SK-N-SH (cell line): Measurements from ENCODE around the gene NR3C1. TPM values are rescaled to one million over a fixed set of nuclear protein-coding genes. Genes with fewer than 3 reads are reported as not detected.

Experiments
- CTCF ChIA-PET: fragments of 300-600, 350-600 bp; formaldehyde crosslinking; extraction: SDS; loops from one replicate; lab custom pipeline; 2021; lab: Yijun Ruan, JAX
- POLR2A ChIA-PET: fragments of 350-600 bp; sonication (Branson Sonifier 250); formaldehyde crosslinking; extraction: SDS; loops from one replicate; lab custom pipeline; 2020; ENCODE audit warnings: antibody characterized with exemption, inconsistent platforms; lab: Yijun Ruan, JAX
- DNase-seq: peaks from one replicate; pipeline ENCODE4 v3.0.0; 2012
- H2AFZ ChIP-seq: fragments of 200-600 bp; sonication (generic); 2 replicates; pipeline ENCODE4 v1.8.1; 2016; ENCODE audit warnings: antibody characterized with exemption, mild to moderate bottlenecking, low read depth
- H3F3A ChIP-seq: fragments of 200-600 bp; sonication (generic); replicated peaks from 2 replicates; pipeline ENCODE3; 2016; ENCODE audit warnings: antibody characterized with exemption, mild to moderate bottlenecking; ENCODE audit not compliant: insufficient read depth
- H3K27ac ChIP-seq, 2 experiments: fragments of 200-500 bp in 1 of 2; fragments of 200-600 bp in 1 of 2; sonication (Bioruptor generic) in 1 of 2; sonication (generic), shearing (Covaris generic) in 1 of 2; 2 replicates each; pipeline versions ENCODE4 v1.5.1 to v1.6.1; 2014 to 2016; ENCODE audit warnings: low read depth in 2 of 2, inconsistent platforms in 1 of 2, low read length in 1 of 2, mild to moderate bottlenecking in 1 of 2, mixed read lengths in 1 of 2
- H3K27me3 ChIP-seq: fragments of 200-600 bp; sonication (generic), shearing (Covaris generic); 2 replicates; pipeline ENCODE4 v1.6.1; 2016; ENCODE audit warnings: mixed run types; ENCODE audit not compliant: insufficient read depth
- H3K36me3 ChIP-seq, 2 experiments: fragments of 200-500 bp in 1 of 2; fragments of 200-600 bp in 1 of 2; sonication (Bioruptor generic) in 1 of 2; sonication (generic) in 1 of 2; replicated peaks in 1 of 2; 2 replicates each; pipeline versions ENCODE3 to v1.5.1; 2014 to 2016; ENCODE audit warnings: low read length in 1 of 2, mild to moderate bottlenecking in 1 of 2; ENCODE audit not compliant: insufficient read depth in 2 of 2, control insufficient read depth in 1 of 2
- H3K4me1 ChIP-seq, 2 experiments: fragments of 200-500 bp in 1 of 2; fragments of 200-600 bp in 1 of 2; sonication (Bioruptor generic) in 1 of 2; sonication (generic), shearing (Covaris generic) in 1 of 2; 2 replicates each; pipeline versions ENCODE4 v1.5.1 to v1.6.1; 2014 to 2016; ENCODE audit warnings: low read depth in 1 of 2, low read length in 1 of 2, mixed run types in 1 of 2; ENCODE audit not compliant: insufficient read depth in 2 of 2, control insufficient read depth in 1 of 2
- H3K4me2 ChIP-seq: fragments of 200-600 bp; sonication (generic), shearing (Covaris generic); 2 replicates; pipeline ENCODE4 v1.6.1; 2017; ENCODE audit warnings: mixed run types
- H3K4me3 ChIP-seq, 2 experiments: fragments of 200-500 bp in 1 of 2; fragments of 200-600 bp in 1 of 2; sonication (Bioruptor generic) in 1 of 2; sonication (generic), shearing (Covaris generic) in 1 of 2; 2 replicates each; pipeline versions ENCODE4 v1.5.1 to v1.8.1; 2014 to 2016; ENCODE audit warnings: low read depth in 2 of 2, inconsistent platforms in 1 of 2, low read length in 1 of 2, mild to moderate bottlenecking in 1 of 2, mixed read lengths in 1 of 2, moderate library complexity in 1 of 2
- H3K79me2 ChIP-seq: fragments of 200-600 bp; sonication (generic); 2 replicates; pipeline ENCODE4 v1.8.1; 2017; ENCODE audit warnings: mild to moderate bottlenecking; ENCODE audit not compliant: insufficient read depth
- H3K9ac ChIP-seq: fragments of 200-600 bp; sonication (generic); 2 replicates; pipeline ENCODE4 v1.6.1; 2017; ENCODE audit warnings: mixed run types
- H3K9me2 ChIP-seq: fragments of 200-600 bp; sonication (generic); 2 replicates; pipeline ENCODE4 v1.6.1; 2017; ENCODE audit warnings: mixed run types
- H3K9me3 ChIP-seq: fragments of 200-600 bp; sonication (generic); 2 replicates; pipeline ENCODE4 v1.6.1; 2017; ENCODE audit warnings: mixed run types, mild to moderate bottlenecking, moderate library complexity
- H4K20me1 ChIP-seq: fragments of 200-600 bp; sonication (generic); 2 replicates; pipeline ENCODE4 v1.6.1; 2017; ENCODE audit warnings: mild to moderate bottlenecking, mixed run types; ENCODE audit not compliant: insufficient read depth
- ELF1 ChIP-seq: IDR thresholded peaks from 2 replicates; pipeline ENCODE4 v1.4.0; 2012
- JUND ChIP-seq: IDR thresholded peaks from 2 replicates; pipeline ENCODE4 v1.4.0; 2012
- NFIC ChIP-seq: IDR thresholded peaks from 2 replicates; pipeline ENCODE4 v1.4.0; 2012; ENCODE audit warnings: borderline replicate concordance
- POLR2AphosphoS5 ChIP-seq: IDR thresholded peaks from 2 replicates; pipeline ENCODE4 v1.6.1; 2012; ENCODE audit warnings: low read depth, low read length
- RCOR1 ChIP-seq: fragments of 150-350 bp; IDR thresholded peaks from 2 replicates; pipeline ENCODE4 v1.6.1; 2017; ENCODE audit warnings: antibody characterized with exemption, low read length
- SIN3A ChIP-seq: IDR thresholded peaks from 2 replicates; pipeline ENCODE4 v1.6.1; 2012; ENCODE audit warnings: low read depth, mild to moderate bottlenecking, low read length, moderate library complexity, borderline replicate concordance
- TAF1 ChIP-seq: IDR thresholded peaks from 2 replicates; pipeline ENCODE4 v1.6.1; 2012; ENCODE audit warnings: low read depth, mild to moderate bottlenecking, low read length, moderate library complexity, borderline replicate concordance
- TCF12 ChIP-seq: IDR thresholded peaks from 2 replicates; pipeline ENCODE4 v1.4.0; 2012
- TEAD4 ChIP-seq: IDR thresholded peaks from 2 replicates; pipeline ENCODE4 v1.4.0; 2012; ENCODE audit warnings: mild to moderate bottlenecking, borderline replicate concordance; ENCODE audit not compliant: insufficient read depth
- YY1 ChIP-seq: IDR thresholded peaks from 2 replicates; pipeline ENCODE4 v1.4.0; 2012; ENCODE audit warnings: low read depth, mild to moderate bottlenecking
- WGBS: methylation state at CpG from one replicate; pipeline ENCODE4 v1.1.6; 2017; ENCODE audit warnings: low lambda C conversion rate; 5-methylcytosine and 5-hydroxymethylcytosine counted together
- polyA plus RNA-seq, 3 experiments: library from polyadenylated mRNA; depleted of rRNA; stranded (reverse); fragments of >200 nt; gene quantifications; 2 replicates each; pipeline ENCODE4 v1.2.3, GENCODE V29; 2012
- TF ChIP-seq, protein P1 (sequence below): IDR thresholded peaks from 2 replicates; pipeline ENCODE4; 2012
- TF ChIP-seq, protein P2 (sequence below): IDR thresholded peaks from 2 replicates; pipeline ENCODE4 v1.4.0; 2012; ENCODE audit warnings: low read depth, borderline replicate concordance
- TF ChIP-seq, protein P3 (sequence below): fragments of 150-350 bp; IDR thresholded peaks from 2 replicates; pipeline ENCODE4 v1.6.1; 2016; ENCODE audit warnings: mild to moderate bottlenecking, low read depth, low read length
- TF ChIP-seq, protein P4 (sequence below): IDR thresholded peaks from 2 replicates; pipeline ENCODE4 v1.4.0; 2012; ENCODE audit warnings: low read depth, borderline replicate concordance
- TF ChIP-seq, protein P5 (sequence below): IDR thresholded peaks from 2 replicates; pipeline ENCODE4 v1.4.0; 2012; ENCODE audit warnings: low read depth

The NR3C1 gene
- polyA plus RNA-seq, 1 of the 3 experiments (the other 2 are of a cell fraction), result 7.1 TPM

DNA sequence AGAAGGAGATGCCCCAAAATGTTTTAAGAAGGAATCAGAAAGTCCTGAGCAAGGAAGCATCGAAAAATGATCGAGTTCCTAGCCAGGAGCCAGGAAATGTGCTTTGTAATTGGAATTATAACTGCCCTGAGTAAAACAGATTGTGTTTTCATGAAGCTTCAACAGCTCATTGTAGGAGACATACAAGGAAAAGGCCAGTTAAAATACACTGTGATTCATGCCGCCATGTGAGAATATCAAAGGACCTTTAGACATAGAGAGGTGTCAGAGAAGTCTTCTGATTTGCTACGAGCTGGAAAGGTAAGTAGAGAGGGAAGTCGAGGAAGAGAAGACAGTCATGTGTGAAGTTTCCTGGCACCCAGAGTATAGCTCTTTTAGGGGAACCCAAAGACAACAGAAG, 60.9 kb downstream of the NR3C1 start:
- Histone ChIP-seq H3F3A (peaks cover 12% of the 10 kb centered on the region), H3K79me2 (peaks cover 94% of the 10 kb centered on the region), H3K9ac (no peak overlapping the region), H3K4me3 (no peak overlapping the region), H3K4me1 (peaks cover 0 to 2% of the 10 kb centered on the region in 2 experiments; a peak in 2 of 4 replicates), H2AFZ (no peak overlapping the region), H3K27ac (no peak overlapping the region), H3K36me3 (peaks cover 0 to 12% of the 10 kb centered on the region in 2 experiments), H3K27me3 (no peaks in the 10 kb centered on the region), H4K20me1 (no peaks in the 10 kb centered on the region), H3K9me3 (no peaks in the 10 kb centered on the region), H3K9me2 (no peaks in the 10 kb centered on the region), H3K4me2 (no peak overlapping the region)
- CTCF ChIA-PET, result no interaction called here
- POLR2A ChIA-PET, result no interaction called here
- WGBS, result 95% methylated on average over 5 of the region's 5 CpGs
- TF ChIP-seq, protein P1, sequence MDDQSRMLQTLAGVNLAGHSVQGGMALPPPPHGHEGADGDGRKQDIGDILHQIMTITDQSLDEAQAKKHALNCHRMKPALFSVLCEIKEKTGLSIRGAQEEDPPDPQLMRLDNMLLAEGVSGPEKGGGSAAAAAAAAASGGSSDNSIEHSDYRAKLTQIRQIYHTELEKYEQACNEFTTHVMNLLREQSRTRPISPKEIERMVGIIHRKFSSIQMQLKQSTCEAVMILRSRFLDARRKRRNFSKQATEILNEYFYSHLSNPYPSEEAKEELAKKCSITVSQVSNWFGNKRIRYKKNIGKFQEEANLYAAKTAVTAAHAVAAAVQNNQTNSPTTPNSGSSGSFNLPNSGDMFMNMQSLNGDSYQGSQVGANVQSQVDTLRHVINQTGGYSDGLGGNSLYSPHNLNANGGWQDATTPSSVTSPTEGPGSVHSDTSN, result no peak
- TF ChIP-seq ELF1, result no peak
- no peak for TF ChIP-seq NFIC
- TF ChIP-seq, protein P2, sequence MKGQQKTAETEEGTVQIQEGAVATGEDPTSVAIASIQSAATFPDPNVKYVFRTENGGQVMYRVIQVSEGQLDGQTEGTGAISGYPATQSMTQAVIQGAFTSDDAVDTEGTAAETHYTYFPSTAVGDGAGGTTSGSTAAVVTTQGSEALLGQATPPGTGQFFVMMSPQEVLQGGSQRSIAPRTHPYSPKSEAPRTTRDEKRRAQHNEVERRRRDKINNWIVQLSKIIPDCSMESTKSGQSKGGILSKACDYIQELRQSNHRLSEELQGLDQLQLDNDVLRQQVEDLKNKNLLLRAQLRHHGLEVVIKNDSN, result no peak
- no peak for TF ChIP-seq RCOR1
- no peak for TF ChIP-seq JUND
- TF ChIP-seq TAF1, result no peak
- TF ChIP-seq, protein P3, sequence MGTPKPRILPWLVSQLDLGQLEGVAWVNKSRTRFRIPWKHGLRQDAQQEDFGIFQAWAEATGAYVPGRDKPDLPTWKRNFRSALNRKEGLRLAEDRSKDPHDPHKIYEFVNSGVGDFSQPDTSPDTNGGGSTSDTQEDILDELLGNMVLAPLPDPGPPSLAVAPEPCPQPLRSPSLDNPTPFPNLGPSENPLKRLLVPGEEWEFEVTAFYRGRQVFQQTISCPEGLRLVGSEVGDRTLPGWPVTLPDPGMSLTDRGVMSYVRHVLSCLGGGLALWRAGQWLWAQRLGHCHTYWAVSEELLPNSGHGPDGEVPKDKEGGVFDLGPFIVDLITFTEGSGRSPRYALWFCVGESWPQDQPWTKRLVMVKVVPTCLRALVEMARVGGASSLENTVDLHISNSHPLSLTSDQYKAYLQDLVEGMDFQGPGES, result no peak
- TF ChIP-seq TCF12, result no peak
- TF ChIP-seq, protein P4, sequence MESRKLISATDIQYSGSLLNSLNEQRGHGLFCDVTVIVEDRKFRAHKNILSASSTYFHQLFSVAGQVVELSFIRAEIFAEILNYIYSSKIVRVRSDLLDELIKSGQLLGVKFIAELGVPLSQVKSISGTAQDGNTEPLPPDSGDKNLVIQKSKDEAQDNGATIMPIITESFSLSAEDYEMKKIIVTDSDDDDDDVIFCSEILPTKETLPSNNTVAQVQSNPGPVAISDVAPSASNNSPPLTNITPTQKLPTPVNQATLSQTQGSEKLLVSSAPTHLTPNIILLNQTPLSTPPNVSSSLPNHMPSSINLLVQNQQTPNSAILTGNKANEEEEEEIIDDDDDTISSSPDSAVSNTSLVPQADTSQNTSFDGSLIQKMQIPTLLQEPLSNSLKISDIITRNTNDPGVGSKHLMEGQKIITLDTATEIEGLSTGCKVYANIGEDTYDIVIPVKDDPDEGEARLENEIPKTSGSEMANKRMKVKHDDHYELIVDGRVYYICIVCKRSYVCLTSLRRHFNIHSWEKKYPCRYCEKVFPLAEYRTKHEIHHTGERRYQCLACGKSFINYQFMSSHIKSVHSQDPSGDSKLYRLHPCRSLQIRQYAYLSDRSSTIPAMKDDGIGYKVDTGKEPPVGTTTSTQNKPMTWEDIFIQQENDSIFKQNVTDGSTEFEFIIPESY, result no peak
- no peak for TF ChIP-seq TEAD4
- TF ChIP-seq, protein P5, sequence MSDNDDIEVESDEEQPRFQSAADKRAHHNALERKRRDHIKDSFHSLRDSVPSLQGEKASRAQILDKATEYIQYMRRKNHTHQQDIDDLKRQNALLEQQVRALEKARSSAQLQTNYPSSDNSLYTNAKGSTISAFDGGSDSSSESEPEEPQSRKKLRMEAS, result no peak
- no peak for TF ChIP-seq POLR2AphosphoS5
- TF ChIP-seq SIN3A, result no peak
- TF ChIP-seq YY1, result no peak
- DNase-seq, result no peak
